Effector memory CD8-positive, alpha-beta T cell (primary cell): Measurements from ENCODE around the gene EXOC5.

Experiments
- ATAC-seq: fragments of 150-1000 bp; cut with Tn5 transposase; replicated peaks from 2 replicates; pipeline ENCODE4 v1.10.0; 2021; ENCODE audit warnings: mild to moderate bottlenecking, moderate library complexity
- DNase-seq, 3 experiments: peaks; one replicate each; pipeline ENCODE4 v3.0.0; 2021
- H3K27ac Mint-ChIP-seq, 2 donors: one replicate each; pipeline ENCODE4 v1.8.0; 2022; ENCODE audit warnings: mild to moderate bottlenecking in 2 of 2, mixed read lengths in 2 of 2, moderate library complexity in 2 of 2
- H3K27me3 Mint-ChIP-seq, 2 donors: one replicate each; pipeline ENCODE4 v1.8.0; 2022; ENCODE audit warnings: mixed read lengths in 2 of 2
- H3K36me3 Mint-ChIP-seq: one replicate; pipeline ENCODE4 v1.8.0; 2022; ENCODE audit warnings: mild to moderate bottlenecking, moderate library complexity, mixed read lengths; ENCODE audit not compliant: insufficient read depth
- H3K4me1 Mint-ChIP-seq, 2 donors: one replicate each; pipeline ENCODE4 v1.8.0; 2022; ENCODE audit warnings: low read depth in 2 of 2, mixed read lengths in 2 of 2
- H3K4me3 Mint-ChIP-seq, 2 donors: one replicate each; pipeline ENCODE4 v1.8.0; 2022; ENCODE audit warnings: mild to moderate bottlenecking in 2 of 2, mixed read lengths in 2 of 2, moderate library complexity in 2 of 2
- H3K9me3 Mint-ChIP-seq, 2 donors: one replicate each; pipeline ENCODE4 v1.8.0; 2022; ENCODE audit warnings: mixed read lengths in 2 of 2

EXOC5 gene

DNA sequence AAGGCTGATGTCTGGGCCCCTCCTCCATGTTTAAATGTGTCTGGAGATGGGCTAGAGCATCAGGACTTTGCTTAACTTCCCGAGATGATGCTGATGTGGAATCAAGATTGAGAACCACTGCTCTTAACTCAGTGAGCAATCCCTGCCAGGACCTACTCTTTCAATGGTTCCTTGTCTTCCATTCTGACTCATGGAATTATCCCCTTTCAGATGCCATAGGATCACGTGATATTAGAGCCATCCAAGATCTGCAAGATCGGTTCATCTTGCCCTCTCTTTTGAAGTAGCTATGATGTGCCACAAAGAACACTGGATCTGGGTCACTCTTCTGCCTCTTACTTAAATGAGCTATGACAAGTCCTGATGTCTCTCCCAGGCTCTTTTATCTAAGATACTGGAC lies 96.8 kb downstream of the EXOC5 start:
- no peaks in the 10 kb centered on the region for H3K9me3 Mint-ChIP-seq
- no peak overlapping the region for H3K27ac Mint-ChIP-seq
- ATAC-seq = no peak
- peaks cover 2% of the 10 kb centered on the region for H3K36me3 Mint-ChIP-seq
- DNase-seq = no peak
- H3K27me3 Mint-ChIP-seq = peaks cover 29 to 61% of the 10 kb centered on the region in 2 donors
- no peak overlapping the region for H3K4me3 Mint-ChIP-seq
- H3K4me1 Mint-ChIP-seq = no peaks in the 10 kb centered on the region

DNA sequence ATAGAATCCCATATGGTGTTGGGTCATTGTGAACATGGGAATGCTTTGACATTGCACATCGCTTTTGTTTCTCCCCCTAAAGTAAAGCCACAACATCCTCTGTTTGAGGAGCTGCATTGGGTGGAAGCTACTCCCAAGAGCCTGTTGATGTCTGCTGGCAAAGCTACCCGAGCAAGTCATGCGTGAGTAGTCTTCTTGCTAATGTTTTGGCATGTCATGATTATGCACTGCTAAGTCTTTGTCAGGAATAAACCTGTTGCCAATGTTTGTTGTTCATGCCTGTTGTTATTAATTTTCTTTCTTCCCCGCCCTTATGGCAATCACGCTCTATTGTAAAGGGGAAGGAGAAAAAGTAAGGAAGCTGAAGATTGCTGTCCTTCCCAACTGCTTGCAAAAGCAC lies 97.3 kb downstream of the EXOC5 start:
- ATAC-seq (no peak), DNase-seq (no peak)
- no peaks in the 10 kb centered on the region for H3K4me1 Mint-ChIP-seq
- peaks cover 28 to 58% of the 10 kb centered on the region in 2 donors for H3K27me3 Mint-ChIP-seq
- H3K9me3 Mint-ChIP-seq = no peaks in the 10 kb centered on the region
- no peak overlapping the region for H3K27ac Mint-ChIP-seq
- H3K4me3 Mint-ChIP-seq = no peak overlapping the region
- H3K36me3 Mint-ChIP-seq = peaks cover 2% of the 10 kb centered on the region

DNA sequence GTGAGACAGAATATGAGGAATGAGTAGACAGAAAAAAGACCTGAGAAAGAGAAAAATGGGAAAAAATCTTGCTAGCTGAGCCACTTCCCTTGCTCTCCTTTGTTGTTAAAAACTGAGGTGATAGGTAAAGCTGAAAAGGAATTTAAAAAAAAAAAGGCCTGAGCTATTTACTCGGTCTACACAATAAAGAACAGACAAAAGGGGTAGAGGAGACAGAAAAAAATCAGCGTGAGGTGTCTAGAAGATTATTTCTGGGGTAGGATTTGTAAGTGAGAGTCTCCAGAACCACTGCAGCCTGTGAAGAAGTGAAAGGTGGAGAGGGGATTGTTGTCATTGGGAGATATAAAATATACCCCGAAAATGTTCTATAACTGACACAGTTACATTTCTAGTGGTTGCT lies 98.8 kb downstream of the EXOC5 start:
- H3K9me3 Mint-ChIP-seq = no peaks in the 10 kb centered on the region
- DNase-seq (no peak), ATAC-seq (no peak)
- H3K4me3 Mint-ChIP-seq = no peak overlapping the region
- peaks cover 19 to 53% of the 10 kb centered on the region in 2 donors for H3K27me3 Mint-ChIP-seq
- no peak overlapping the region for H3K27ac Mint-ChIP-seq
- H3K36me3 Mint-ChIP-seq = peaks cover 2% of the 10 kb centered on the region
- H3K4me1 Mint-ChIP-seq = no peaks in the 10 kb centered on the region

DNA sequence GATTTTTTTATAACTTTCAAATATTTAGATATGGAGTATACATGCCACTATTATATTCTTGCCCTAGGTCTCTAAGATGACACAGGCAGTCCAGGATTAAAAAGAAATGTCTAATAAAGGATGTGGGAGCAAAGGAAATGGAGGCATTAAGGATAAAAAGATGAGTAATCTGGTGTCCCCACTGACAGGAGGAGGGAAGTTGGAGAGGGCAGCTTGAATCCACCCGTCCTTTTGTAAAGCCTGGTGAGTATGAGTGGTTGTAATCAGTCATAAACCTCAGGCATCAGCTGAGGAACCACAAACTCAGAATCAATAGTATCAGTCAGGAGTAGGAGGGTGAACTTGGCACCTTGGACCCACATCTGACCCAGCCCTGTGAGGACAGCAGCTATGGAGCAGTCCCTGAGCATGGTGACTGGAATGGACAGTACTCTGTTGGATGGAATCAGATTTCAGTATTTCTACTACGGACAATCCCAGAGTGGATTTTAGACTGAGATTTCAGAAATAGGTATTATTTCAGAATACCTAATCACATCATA lies 100.5 kb downstream of the EXOC5 start:
- H3K4me3 Mint-ChIP-seq = no peak overlapping the region
- H3K27ac Mint-ChIP-seq = no peak overlapping the region
- DNase-seq (no peak), ATAC-seq (no peak)
- peaks cover 2% of the 10 kb centered on the region for H3K36me3 Mint-ChIP-seq
- peaks cover 12 to 39% of the 10 kb centered on the region in 2 donors for H3K27me3 Mint-ChIP-seq
- no peaks in the 10 kb centered on the region for H3K9me3 Mint-ChIP-seq
- H3K4me1 Mint-ChIP-seq = no peaks in the 10 kb centered on the region

DNA sequence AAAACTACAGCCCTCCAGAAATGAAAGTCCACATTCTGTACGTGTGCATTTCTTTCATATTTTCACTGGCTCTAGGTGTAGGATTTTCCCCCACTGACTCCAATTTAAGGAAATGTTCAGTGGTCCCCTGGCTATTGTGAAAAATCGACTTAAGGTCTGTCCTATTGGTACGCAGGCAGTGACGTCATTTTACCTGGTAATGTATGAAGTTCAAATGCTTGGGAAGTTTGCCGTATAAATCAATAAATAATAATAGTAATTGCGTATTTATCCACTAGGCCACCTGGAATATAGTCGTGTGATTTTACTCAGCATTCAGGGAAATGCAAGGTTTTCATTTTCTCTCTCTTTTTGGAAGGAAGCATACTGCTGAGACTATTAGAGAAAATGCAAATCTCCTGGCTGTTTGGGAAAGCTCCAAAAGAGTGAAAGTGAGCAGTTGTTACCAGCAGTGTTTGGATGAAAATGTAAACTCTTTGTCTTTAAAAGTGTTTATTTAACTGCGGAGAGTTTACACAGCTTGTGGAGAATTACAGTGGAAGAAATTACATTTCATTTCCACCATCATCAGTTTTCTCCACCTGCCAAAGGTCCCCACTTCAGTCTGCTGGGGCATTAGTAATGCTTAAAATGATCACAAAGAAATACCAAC lies 107.0 kb downstream of the EXOC5 start:
- Mint-ChIP-seq H3K4me3 (no peak overlapping the region), H3K9me3 (no peaks in the 10 kb centered on the region), H3K27me3 (peaks cover 13 to 17% of the 10 kb centered on the region in 2 donors), H3K36me3 (no peaks in the 10 kb centered on the region), H3K27ac (no peak overlapping the region), H3K4me1 (no peaks in the 10 kb centered on the region)
- DNase-seq (no peak), ATAC-seq (no peak)

DNA sequence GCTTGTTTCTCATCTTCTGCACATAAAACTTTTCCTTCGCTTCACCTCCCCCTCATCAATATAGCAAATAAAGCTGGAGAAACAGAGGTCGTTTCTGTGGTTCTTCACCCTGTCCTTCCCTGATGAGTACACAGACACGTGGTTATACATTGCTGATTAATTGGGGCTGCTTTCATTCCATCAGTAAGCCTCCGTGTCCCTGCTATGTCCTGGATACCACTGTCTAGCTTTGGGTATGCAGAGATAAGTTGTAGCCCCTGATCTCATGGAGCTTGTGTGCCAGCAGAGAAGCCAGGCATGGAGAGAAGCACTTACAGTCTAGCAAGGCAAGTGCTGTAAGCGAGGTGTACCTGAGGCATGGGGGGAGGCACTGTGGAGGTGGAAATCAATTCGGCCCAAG lies 108.4 kb downstream of the EXOC5 start:
- ATAC-seq = no peak
- Mint-ChIP-seq H3K4me1 (no peaks in the 10 kb centered on the region), H3K36me3 (no peaks in the 10 kb centered on the region), H3K27ac (no peak overlapping the region), H3K27me3 (peaks cover 13 to 23% of the 10 kb centered on the region in 2 donors), H3K4me3 (no peak overlapping the region), H3K9me3 (no peaks in the 10 kb centered on the region)
- DNase-seq = no peak

DNA sequence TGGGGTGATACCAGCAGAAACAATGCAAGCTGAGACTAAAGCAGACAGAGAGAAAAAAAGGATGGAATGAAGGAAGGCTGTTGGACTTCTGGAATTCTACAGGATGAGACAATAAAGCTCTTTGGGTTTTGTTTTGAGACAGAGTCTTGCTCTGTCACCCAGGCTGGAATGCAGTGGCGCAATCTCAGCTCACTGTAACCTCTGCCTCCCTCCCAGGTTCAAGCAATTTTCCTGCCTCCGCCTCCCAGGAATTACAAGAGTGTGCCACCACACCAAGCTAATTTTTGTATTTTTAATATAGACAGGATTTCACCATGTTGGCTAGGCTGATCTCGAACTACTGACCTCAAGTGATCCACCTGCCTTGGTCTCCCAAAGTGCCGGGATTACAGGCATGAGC lies 115.4 kb downstream of the EXOC5 start:
- no peak overlapping the region for H3K4me3 Mint-ChIP-seq
- H3K27me3 Mint-ChIP-seq = peaks cover 22 to 33% of the 10 kb centered on the region in 2 donors
- H3K9me3 Mint-ChIP-seq = no peaks in the 10 kb centered on the region
- H3K4me1 Mint-ChIP-seq = no peaks in the 10 kb centered on the region
- no peaks in the 10 kb centered on the region for H3K36me3 Mint-ChIP-seq
- H3K27ac Mint-ChIP-seq = no peak overlapping the region
- DNase-seq (no peak), ATAC-seq (no peak)
